HG03575 (cell line): ENCODE measurements around the gene FGG.

ENCODE experiments used
- ATAC-seq: cut with Tn5 transposase; IDR thresholded peaks from one replicate; pipeline ENCODE4 v1.9.1; 2021; ENCODE audit not compliant: unreplicated experiment, insufficient number of reproducible peaks, low FRiP score; ENCODE audit errors: extremely low read depth

The FGG gene

DNA sequence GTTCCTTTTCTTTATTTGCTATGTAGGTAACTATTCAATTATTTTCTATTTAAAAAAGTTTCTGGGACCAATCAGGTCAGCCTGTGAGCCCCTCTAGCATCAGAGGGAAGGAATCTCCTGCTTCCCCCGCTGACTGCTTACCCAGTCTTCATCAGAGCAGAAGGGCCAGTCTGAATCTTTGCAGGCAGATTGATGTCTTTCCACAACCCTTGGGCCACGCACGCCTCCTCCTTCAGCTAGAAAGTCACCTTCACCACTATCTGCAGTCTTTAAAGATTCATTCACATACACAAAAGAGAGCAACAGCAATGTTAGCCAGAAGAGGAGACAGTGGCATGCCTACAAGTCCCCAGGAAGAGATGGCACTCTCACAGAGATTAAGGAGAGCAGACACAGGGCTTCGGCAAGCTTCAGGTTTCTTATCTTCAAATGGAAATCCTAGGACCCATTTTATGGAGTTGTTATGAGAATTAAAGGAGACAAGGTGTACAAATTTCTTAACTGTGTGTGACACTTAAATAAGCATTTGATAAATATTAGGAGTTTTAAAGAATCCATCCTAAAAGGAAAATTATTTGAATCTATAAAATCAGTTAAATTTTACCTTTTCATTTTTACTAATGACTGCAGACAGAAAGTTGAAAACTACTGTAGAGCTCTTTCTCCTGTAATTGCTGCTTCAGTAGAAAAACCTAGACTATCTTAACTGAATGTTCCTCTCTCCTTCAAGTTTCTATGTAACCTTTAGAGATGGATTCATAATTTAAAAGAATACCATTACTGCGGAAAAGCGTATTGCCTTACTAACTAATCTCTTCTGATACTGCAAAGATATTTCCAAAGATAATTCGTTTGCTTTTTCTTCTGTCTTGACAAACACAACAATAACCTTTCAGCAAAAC, 22.9 kb downstream of the FGG start:
- ATAC-seq, result no peak

DNA sequence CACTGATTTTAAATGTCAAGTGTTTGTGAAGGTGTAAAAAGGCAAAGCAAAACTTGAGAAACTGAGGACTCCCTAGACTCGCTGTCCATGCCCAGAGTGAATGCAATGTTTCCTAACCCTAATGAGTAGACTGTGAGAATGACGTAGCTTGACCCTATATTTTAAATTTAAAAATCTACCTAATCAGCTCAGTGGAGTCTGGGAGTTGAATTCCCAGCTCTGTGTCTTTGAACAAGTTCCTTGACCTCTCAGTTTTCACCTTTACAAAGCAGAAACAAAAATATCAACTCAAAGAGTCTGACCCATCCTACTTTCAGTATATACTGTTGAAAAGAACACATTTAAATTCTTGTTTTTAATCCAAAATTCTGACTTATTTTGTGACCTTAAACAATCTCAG, 24.3 kb downstream of the FGG start:
- no peak for ATAC-seq

DNA sequence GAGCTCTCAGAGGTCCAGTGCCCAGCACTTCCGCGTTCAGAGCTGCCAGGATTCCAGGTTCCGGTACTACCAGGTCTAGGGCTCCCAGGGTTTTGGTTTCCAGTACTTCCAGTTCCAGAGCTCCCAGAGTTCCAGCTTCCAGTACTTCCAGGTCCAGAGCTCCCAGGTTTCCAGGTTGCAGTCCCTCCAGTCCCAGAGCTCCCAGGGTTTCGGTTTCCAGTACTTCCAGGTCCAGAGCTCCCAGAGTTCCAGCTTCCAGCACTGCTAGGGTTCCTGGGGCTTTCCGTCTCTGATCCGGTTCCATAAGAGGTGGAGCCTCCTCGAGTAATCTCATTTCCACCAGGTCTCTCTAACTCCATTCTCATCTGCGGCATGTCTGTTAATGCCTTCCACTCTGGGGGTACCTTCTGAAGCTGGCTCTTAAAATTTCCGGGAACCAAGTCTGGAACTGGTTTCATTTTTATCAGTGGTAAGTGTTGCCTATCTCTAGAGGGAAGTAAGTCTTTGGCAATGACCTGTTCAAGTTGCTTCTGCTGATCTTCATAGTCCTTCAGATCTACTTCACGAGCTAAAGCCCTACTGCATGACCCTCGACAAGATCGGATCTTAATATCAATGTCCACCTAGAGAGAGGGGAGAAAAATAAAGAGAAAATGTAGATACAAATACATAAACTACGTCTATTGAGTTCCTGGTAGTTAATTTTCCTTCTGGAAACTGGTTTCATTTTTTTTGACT, 26.0 kb downstream of the FGG start:
- ATAC-seq, result no peak

DNA sequence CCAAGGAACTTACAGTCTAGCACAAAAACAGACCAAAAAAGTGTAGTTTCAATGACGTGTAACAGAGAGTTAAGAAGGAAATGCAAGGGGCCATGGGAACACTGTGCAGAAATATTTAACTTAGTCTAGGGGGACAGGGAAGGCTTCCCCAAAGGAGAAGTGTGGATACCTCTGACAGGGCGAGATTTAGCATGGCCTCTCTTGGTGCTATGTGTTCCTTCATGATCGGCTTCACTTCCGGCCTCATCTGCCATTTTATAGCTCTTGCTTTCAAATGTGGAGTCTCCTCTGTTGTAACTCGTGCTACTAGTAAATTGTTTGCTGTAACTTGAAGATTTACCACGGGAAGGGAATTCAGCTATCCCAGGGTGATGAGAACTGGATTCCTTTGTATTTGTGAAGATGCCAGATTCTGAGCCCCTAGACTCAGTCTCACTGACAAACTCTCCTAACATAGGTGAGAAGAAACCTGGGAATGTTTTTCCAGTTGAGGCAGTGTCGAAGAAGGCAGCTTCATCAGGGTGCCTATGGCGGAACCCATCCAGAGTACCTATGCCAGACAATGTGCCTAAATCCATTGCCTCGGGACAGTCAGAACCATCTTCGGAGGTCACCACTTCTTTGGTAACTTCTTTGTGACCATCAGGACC, 27.0 kb downstream of the FGG start:
- no peak for ATAC-seq

DNA sequence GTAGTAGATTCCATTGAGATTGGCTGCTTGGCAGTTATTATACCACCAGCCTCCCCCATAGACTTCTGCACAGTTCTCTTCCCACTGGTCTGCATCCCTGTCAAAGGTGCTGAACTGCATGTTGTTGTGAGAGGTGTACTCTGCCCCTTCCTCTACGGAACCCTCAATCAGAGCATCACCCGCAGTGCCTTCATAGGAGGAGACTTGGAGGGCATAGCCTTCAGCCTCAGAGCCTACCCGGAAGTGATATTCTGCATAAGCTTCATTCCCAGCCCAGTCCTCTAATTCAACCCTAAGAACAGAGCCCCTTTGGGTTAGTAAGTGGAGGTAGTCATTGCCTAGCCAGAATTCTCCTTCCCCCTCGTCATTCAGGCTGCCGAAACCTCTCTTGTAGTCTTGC, 28.2 kb downstream of the FGG start:
- ATAC-seq, result no peak

DNA sequence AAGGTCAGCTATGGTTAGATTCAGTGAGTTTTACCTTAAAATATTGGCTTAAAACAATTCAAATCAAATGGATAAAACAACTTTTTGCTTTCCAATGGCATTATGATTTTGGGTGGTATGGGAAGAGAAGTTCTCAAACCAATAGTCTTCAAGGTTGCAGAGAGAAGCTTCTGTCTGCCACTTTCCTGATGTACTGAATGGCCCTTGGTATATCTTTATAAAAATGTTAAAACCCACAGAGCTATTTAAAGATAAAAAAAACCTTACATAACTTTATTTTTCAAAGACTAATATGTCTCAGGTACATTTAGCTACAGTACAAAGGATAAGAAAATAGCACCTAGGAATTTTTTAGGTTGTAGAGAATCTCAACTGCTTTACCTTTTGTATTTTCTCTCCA, 28.8 kb downstream of the FGG start:
- ATAC-seq, result no peak

DNA sequence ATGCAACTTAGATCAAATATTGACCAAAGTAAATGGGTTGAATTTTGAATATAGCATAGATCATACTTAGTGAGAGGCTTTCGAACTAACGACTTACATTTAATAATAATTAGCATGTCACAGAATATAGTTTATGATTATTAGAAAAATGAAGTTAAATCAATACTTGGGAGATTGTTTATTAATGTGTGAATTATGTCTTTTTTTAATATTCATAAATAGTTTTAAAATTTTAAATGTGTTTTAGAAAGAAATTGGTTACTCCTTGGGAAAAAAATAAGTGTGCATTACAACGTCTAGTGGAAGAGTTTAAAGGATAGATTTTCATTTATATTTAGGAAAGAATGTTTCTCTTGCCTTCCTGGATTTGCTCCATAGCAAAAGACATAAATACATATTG, 29.2 kb downstream of the FGG start:
- ATAC-seq, result no peak

DNA sequence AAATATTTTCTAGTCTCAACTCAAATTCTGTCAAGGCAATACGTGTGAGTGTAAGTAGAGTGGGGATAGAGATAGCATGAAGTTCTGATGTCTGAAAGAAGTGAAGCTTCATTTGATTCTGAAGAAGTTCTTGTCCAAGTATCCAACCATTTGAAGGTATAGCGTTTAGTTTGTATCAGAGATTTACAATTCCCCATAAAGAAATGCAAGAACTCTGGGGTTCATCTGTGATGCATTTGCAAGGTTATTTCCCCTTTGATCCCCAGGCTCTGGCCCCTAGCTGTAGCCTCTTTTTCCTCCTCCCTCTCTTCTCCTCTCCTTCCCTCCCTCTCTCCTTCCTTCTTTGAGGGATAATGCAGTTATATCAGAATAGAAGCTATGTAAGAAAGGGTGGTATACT, 29.7 kb downstream of the FGG start:
- ATAC-seq, result no peak

DNA sequence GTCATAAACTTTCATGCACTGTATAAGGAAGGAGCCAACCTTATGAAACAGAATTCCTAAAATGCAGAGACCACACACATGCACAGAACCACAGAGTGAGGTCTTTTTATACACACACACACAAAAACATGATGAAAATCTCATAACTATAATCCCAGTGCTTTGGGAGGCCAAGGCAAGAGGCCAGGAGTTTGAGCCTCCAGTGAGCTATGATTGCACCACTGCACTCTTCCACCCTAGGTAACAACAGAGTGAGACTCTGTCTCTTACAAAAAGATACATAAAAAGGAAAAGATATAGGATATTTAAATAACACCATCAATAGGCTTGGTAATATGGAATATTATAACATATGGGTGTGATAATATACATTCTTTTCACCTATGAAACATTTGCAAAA, 32.5 kb downstream of the FGG start:
- ATAC-seq, result no peak

DNA sequence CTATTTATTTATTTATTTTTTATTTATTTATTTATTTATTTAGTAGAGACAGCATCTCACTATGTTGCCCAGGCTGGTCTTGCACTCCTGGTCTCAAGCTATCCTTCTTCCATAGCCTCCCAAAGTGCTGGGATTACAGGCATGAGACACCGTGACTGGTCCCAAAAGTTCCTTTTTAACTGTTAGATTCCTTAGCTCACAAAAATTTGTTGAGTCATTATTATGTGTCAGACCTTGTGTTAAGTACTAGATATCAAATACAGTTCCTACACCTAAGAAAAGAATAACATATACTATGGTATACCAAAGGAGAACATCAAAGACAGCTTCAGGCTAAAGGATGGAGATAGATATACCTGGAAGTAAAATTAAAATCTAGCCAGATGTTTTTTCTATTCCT, 33.5 kb downstream of the FGG start:
- ATAC-seq, result no peak

DNA sequence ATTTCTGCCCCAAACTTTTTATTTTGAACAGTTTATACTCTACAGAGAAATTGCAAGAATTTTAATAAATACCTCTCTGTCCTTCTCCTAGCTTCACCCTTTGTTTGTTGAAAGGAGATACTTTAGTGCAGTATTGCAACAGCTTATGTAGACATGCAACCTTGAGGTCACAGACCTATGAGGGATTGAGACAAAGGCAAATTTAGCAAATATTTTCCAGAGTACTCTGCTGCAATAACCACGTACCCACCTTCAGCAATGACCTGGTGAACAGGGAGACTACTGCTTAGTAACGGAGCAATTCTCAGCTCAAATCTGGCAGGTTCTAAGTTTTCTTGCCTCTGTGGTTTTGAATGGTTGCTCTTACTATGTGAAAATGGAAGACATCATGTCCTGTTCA, 35.1 kb downstream of the FGG start:
- ATAC-seq, result no peak

DNA sequence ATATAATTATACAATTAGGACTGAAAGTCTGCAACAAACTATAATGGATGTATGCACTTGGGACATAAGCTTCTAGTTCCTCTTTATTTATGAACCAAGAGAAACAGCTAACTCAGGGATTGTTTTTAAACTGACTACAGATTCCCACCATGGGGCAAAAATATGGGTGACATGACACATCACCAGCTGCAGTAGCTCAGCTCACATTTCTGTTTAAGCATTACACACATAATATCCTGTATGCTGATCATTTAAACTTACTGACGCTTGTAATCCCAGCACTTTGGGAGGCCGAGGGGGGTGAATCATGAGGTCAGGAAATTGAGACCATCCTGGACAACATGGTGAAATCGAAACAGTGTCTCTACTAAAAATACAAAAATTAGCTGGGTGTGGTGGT, 38.1 kb downstream of the FGG start:
- ATAC-seq, result no peak

DNA sequence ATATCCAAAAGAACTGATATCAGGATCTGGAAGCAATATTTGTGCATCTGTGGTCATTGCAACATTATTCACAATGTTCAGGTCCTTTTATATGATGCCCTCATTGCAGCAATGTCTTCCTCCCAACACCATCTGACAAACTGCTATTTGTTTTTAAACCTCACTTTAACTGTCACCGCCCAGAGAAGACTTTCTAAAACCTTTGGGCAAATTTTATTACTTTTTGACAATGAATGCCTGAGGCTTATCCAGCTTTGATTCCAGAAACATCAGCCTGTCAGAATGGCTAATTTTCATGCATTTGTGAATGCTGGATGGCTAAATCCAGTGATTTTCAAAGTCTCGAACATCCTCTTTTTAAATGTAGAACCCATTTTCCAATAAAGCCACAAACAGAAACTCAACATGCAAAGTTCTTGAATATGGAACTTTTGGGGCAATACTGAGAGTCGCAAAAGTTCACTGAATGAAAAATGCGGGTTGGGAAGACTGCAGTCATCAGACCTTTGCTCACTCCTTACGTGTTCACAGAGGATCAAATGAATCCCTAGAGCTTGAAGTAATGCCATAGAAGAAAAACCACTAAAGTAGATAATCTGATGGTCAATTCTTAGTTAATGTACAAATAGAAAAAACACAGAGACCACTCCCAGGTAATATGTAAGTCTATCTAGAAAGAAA, 39.1 kb downstream of the FGG start:
- ATAC-seq, result no peak

DNA sequence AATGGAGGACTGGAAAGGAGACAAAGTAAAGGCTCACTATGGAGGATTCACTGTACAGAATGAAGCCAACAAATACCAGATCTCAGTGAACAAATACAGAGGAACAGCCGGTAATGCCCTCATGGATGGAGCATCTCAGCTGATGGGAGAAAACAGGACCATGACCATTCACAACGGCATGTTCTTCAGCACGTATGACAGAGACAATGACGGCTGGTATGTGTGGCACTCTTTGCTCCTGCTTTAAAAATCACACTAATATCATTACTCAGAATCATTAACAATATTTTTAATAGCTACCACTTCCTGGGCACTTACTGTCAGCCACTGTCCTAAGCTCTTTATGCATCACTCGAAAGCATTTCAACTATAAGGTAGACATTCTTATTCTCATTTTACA, 42.9 kb downstream of the FGG start:
- no peak for ATAC-seq

DNA sequence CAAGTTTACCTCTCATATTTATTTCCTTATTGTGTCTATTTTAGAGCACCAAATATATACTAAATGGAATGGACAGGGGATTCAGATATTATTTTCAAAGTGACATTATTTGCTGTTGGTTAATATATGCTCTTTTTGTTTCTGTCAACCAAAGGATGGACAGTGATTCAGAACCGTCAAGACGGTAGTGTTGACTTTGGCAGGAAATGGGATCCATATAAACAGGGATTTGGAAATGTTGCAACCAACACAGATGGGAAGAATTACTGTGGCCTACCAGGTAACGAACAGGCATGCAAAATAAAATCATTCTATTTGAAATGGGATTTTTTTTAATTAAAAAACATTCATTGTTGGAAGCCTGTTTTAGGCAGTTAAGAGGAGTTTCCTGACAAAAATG, 43.4 kb downstream of the FGG start:
- no peak for ATAC-seq

DNA sequence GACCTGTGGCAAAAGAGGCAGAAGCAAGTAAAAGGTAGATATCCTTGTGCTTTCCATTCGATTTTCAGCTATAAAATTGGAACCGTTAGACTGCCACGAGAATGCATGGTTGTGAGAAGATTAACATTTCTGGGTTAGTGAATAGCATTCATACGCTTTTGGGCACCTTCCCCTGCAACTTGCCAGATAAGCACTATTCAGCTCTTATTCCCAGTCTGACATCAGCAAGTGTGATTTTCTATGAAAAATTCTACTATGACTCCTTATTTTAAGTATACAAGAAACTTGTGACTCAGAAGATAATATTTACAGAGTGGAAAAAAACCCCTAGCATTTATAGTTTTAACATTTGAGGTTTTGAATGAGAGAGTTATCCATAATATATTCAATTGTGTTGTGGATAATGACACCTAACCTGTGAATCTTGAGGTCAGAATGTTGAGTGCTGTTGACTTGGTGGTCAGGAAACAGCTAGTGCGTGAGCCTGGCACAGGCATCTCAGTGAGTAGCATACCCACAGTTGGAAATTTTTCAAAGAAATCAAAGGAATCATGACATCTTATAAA, 45.7 kb downstream of the FGG start:
- ATAC-seq, result no peak

DNA sequence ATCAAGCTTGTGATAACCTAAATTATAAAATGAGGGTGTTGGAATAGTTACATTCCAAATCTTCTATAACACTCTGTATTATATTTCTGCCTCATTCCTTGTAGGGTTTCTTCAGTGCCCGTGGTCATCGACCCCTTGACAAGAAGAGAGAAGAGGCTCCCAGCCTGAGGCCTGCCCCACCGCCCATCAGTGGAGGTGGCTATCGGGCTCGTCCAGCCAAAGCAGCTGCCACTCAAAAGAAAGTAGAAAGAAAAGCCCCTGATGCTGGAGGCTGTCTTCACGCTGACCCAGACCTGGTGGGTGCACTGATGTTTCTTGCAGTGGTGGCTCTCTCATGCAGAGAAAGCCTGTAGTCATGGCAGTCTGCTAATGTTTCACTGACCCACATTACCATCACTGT, 46.8 kb downstream of the FGG start:
- no peak for ATAC-seq

DNA sequence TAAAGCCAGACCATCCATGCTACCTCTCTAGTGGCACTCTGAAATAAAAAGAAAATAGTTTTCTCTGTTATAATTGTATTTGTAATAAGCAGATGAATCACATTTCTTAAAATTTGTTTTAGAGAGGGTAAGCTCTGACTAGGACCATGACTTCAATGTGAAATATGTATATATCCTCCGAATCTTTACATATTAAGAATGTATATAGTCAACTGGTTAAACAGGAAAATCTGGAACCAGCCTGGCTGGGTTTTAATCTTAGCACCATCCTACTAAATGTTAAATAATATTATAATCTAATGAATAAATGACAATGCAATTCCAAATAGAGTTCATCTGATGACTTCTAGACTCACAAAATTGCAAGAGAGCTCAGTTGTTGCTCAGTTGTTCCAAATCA, 48.1 kb downstream of the FGG start:
- ATAC-seq, result no peak

DNA sequence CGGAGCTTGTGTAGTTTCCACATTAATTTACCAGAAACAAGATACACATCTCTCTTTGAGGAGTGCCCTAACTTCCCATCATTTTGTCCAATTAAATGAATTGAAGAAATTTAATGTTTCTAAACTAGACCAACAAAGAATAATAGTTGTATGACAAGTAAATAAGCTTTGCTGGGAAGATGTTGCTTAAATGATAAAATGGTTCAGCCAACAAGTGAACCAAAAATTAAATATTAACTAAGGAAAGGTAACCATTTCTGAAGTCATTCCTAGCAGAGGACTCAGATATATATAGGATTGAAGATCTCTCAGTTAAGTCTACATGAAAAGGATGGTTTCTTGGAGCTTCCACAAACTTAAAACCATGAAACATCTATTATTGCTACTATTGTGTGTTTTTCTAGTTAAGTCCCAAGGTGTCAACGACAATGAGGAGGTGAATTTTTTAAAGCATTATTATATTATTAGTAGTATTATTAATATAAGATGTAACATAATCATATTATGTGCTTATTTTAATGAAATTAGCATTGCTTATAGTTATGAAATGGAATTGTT, 49.7 kb downstream of the FGG start, which contains the start of gene FGB:
Gene FGB, plus strand, starts transcription at position 315 of the 558 bp plus-strand sequence. Its CDS starts 8 bp downstream, at position 323.
- ATAC-seq, result no peak
